ENCODE results near the gene TRIM66. TPM values are rescaled to one million over a fixed set of nuclear protein-coding genes. Genes with fewer than 3 reads are reported as not detected.

TRIM66 gene
- total RNA-seq, 1 experiment from 2014 or later, result 2.1 TPM

DNA sequence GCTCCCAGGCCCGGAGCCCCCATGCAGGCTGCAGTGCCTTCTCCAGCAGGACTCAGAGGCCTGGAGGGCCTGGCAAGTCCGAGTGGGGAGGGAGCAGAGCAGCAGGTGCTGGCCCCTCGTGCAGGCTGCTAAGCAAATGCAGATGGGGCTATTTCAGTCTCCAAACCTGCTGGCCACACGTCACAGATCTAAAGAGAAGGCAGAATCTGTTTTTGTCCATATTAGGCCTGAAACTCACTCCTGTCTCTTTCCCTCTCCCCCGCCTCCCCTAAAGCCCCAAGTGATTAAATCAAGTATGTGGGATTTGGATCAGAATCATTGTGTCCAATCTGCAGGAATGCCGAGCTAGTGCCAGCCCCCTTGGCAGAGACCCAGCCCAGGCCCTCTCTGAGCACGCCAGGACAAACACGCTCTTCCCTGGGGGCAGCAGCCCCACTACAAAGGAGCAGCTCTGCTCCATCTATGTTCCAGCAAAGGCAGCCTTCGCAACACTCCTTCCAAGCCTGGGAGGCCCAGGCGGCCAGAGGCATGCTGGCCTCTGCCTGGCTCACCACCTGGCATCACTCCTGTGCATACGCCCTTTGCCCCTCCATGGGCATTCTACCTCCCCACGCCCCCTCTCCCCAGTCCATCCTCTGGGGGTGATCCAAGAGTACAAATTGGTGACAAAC, 26.7 kb upstream of the TRIM66 start:
- peaks cover 23 to 24% of the 10 kb centered on the region in 2 experiments for H3K4me1 Mint-ChIP-seq
- no peak overlapping the region for H2BK12ac ChIP-seq (ENCODE audit: insufficient read length, low read depth, low read length)
- no peaks in the 10 kb centered on the region; a peak in 1 of 5 replicates for H3K9me3 Mint-ChIP-seq
- H2AK5ac ChIP-seq (ENCODE audit: insufficient read length, low read length), result no peak overlapping the region
- no peak overlapping the region for H3T11ph ChIP-seq (ENCODE audit: low read length)
- H3K9me3 ChIP-seq (ENCODE audit: control insufficient read depth, low read depth, low read length), result no peaks in the 10 kb centered on the region
- H3K27ac Mint-ChIP-seq, result peak overlapping the region; percentile 80 to 95 (median 95)
- H3K27ac ChIP-seq (ENCODE audit: insufficient read length, low read depth, low read length), result no peak overlapping the region
- no CpG with 5 or more reads among the region's 12 CpGs for WGBS (ENCODE audit: extremely low coverage, insufficient read length, low lambda C conversion rate)
- H3K36me3 Mint-ChIP-seq (ENCODE audit: insufficient read depth in 1 of 3, low read depth in 3 of 3), result peaks cover 12 to 22% (median 13%) of the 10 kb centered on the region in 3 experiments
- no peak overlapping the region for H2BK5ac ChIP-seq (ENCODE audit: insufficient read length, low read length)
- TF ChIP-seq, protein P1, sequence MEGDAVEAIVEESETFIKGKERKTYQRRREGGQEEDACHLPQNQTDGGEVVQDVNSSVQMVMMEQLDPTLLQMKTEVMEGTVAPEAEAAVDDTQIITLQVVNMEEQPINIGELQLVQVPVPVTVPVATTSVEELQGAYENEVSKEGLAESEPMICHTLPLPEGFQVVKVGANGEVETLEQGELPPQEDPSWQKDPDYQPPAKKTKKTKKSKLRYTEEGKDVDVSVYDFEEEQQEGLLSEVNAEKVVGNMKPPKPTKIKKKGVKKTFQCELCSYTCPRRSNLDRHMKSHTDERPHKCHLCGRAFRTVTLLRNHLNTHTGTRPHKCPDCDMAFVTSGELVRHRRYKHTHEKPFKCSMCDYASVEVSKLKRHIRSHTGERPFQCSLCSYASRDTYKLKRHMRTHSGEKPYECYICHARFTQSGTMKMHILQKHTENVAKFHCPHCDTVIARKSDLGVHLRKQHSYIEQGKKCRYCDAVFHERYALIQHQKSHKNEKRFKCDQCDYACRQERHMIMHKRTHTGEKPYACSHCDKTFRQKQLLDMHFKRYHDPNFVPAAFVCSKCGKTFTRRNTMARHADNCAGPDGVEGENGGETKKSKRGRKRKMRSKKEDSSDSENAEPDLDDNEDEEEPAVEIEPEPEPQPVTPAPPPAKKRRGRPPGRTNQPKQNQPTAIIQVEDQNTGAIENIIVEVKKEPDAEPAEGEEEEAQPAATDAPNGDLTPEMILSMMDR (conservative IDR thresholded peaks at IDR 0.05), result no peak
- no peaks in the 10 kb centered on the region for H3K79me2 ChIP-seq (ENCODE audit: insufficient read depth, low read length)
- no peak overlapping the region; a peak in 1 of 5 replicates for H3K4me3 Mint-ChIP-seq
- H3K23me2 ChIP-seq (ENCODE audit: insufficient read length, low read depth, low read length, poor library complexity, severe bottlenecking), result no peaks in the 10 kb centered on the region
- peak; percentile 50 for DNase-seq
- no peaks in the 10 kb centered on the region for H3K27me3 Mint-ChIP-seq (ENCODE audit: low read depth)
- H4K5ac ChIP-seq (ENCODE audit: insufficient read length, low read depth, low read length), result no peak overlapping the region
- H3K4me2 ChIP-seq (ENCODE audit: insufficient read depth, insufficient read length, low read length), result no peak overlapping the region
- peak overlapping the region; percentile 8 for H3K18ac ChIP-seq (ENCODE audit: insufficient read length, low read depth, low read length)
- no peak overlapping the region for H2AFZ ChIP-seq (ENCODE audit: low read length)
- H3K23ac ChIP-seq (ENCODE audit: insufficient read length, low read depth, low read length), result no peak overlapping the region
- no peak overlapping the region for H2BK15ac ChIP-seq (ENCODE audit: low read depth, low read length)
- H3K79me1 ChIP-seq (ENCODE audit: insufficient read depth, low read depth, low read length, poor library complexity, severe bottlenecking), result no peaks in the 10 kb centered on the region
- H3K9ac ChIP-seq (ENCODE audit: extremely low read depth, insufficient read length, low read length), result no peak overlapping the region
- no peaks in the 10 kb centered on the region for H3K27me3 ChIP-seq (ENCODE audit: insufficient read depth, low read length)
- H4K20me1 ChIP-seq (ENCODE audit: control insufficient read depth, insufficient read depth, insufficient read length), result no peaks in the 10 kb centered on the region
- no peak overlapping the region for H4K91ac ChIP-seq (ENCODE audit: insufficient read length, low read depth, low read length)
- H2BK120ac ChIP-seq (ENCODE audit: low read depth, low read length, poor library complexity, severe bottlenecking), result no peak overlapping the region
- H2BK20ac ChIP-seq (ENCODE audit: low read depth, low read length, poor library complexity, severe bottlenecking), result no peak overlapping the region
- H3K4me1 ChIP-seq (ENCODE audit: insufficient read depth, low read length), result no peaks in the 10 kb centered on the region
- no peak overlapping the region for H4K8ac ChIP-seq (replicated peaks; ENCODE audit: insufficient read length, low read depth, low read length)
- no peak overlapping the region for H3K4ac ChIP-seq (ENCODE audit: low read depth, low read length)
- peak overlapping the region; percentile 82; the same call in 1 of the 2 replicates for H3K14ac ChIP-seq (ENCODE audit: insufficient read depth, low read length)
- H3K56ac ChIP-seq (ENCODE audit: insufficient read length, low read depth, low read length), result no peak overlapping the region
